Measurements from ENCODE around the gene ATRX.
"Not testable (repeated sequence)": the region's sequence is repeated elsewhere in the genome, so short reads cannot be mapped to it uniquely, and the experiment has no call there.

Gene ATRX

DNA sequence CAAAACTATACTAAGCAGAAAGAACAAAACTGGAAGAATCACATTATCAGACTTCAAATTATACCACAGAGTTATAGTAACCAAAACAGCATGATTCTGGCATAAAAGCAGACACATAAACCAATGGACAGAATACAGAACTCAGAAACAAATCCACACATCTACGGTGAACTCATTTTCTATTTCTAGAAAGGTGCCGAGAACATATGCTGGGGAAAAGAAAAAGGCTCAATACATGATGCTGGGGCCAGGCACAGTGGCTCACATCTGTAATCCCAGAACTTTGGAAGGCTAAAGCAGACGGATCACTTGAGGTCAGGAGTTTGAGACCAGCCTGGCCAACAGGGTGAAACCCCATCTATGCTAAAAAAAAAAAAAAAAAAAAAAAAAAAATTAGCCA lies 52.7 kb downstream of the ATRX start:
- Histone ChIP-seq H3K27ac (replicated peaks) (no peak overlapping the region), H3K27me3 (ENCODE audit: insufficient read depth, poor library complexity, severe bottlenecking) (no peaks in the 10 kb centered on the region), H3K4me3 (replicated peaks; ENCODE audit: insufficient read depth, low read length) (no peak overlapping the region)
- TF ChIP-seq, protein P1, sequence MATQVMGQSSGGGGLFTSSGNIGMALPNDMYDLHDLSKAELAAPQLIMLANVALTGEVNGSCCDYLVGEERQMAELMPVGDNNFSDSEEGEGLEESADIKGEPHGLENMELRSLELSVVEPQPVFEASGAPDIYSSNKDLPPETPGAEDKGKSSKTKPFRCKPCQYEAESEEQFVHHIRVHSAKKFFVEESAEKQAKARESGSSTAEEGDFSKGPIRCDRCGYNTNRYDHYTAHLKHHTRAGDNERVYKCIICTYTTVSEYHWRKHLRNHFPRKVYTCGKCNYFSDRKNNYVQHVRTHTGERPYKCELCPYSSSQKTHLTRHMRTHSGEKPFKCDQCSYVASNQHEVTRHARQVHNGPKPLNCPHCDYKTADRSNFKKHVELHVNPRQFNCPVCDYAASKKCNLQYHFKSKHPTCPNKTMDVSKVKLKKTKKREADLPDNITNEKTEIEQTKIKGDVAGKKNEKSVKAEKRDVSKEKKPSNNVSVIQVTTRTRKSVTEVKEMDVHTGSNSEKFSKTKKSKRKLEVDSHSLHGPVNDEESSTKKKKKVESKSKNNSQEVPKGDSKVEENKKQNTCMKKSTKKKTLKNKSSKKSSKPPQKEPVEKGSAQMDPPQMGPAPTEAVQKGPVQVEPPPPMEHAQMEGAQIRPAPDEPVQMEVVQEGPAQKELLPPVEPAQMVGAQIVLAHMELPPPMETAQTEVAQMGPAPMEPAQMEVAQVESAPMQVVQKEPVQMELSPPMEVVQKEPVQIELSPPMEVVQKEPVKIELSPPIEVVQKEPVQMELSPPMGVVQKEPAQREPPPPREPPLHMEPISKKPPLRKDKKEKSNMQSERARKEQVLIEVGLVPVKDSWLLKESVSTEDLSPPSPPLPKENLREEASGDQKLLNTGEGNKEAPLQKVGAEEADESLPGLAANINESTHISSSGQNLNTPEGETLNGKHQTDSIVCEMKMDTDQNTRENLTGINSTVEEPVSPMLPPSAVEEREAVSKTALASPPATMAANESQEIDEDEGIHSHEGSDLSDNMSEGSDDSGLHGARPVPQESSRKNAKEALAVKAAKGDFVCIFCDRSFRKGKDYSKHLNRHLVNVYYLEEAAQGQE (IDR thresholded peaks at IDR 0.05; ENCODE audit: insufficient replicate concordance, low read depth), result no peak
- TF ChIP-seq, protein P2, sequence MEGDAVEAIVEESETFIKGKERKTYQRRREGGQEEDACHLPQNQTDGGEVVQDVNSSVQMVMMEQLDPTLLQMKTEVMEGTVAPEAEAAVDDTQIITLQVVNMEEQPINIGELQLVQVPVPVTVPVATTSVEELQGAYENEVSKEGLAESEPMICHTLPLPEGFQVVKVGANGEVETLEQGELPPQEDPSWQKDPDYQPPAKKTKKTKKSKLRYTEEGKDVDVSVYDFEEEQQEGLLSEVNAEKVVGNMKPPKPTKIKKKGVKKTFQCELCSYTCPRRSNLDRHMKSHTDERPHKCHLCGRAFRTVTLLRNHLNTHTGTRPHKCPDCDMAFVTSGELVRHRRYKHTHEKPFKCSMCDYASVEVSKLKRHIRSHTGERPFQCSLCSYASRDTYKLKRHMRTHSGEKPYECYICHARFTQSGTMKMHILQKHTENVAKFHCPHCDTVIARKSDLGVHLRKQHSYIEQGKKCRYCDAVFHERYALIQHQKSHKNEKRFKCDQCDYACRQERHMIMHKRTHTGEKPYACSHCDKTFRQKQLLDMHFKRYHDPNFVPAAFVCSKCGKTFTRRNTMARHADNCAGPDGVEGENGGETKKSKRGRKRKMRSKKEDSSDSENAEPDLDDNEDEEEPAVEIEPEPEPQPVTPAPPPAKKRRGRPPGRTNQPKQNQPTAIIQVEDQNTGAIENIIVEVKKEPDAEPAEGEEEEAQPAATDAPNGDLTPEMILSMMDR (IDR thresholded peaks at IDR 0.05; ENCODE audit: insufficient read depth, low read length), result no peak
- TF ChIP-seq SPI1 (IDR thresholded peaks at IDR 0.05; ENCODE audit: borderline replicate concordance, low read depth), result no peak
- no peak for TF ChIP-seq POLR2AphosphoS5 (IDR thresholded peaks at IDR 0.05; ENCODE audit: low read depth)
- TF ChIP-seq GABPA (IDR thresholded peaks at IDR 0.05; ENCODE audit: low read depth), result no peak
- DNase-seq (ENCODE audit: low read depth in 1 of 2, low spot score in 1 of 2), result no peak

- TF ChIP-seq POLR2AphosphoS5 (IDR thresholded peaks at IDR 0.05; ENCODE audit: low read depth), result no peak
- no peak for TF ChIP-seq GABPA (IDR thresholded peaks at IDR 0.05; ENCODE audit: low read depth)
- no peak for TF ChIP-seq SPI1 (IDR thresholded peaks at IDR 0.05; ENCODE audit: borderline replicate concordance, low read depth)
- TF ChIP-seq, protein P1 (IDR thresholded peaks at IDR 0.05; ENCODE audit: insufficient replicate concordance, low read depth), result no peak
- TF ChIP-seq, protein P2 (IDR thresholded peaks at IDR 0.05; ENCODE audit: insufficient read depth, low read length), result no peak
- no peak overlapping the region for H3K4me3 ChIP-seq (replicated peaks; ENCODE audit: insufficient read depth, low read length)
Observed at GRCh38 chrX:77731821-77732419, 54.1 kb downstream of the ATRX start.

DNA sequence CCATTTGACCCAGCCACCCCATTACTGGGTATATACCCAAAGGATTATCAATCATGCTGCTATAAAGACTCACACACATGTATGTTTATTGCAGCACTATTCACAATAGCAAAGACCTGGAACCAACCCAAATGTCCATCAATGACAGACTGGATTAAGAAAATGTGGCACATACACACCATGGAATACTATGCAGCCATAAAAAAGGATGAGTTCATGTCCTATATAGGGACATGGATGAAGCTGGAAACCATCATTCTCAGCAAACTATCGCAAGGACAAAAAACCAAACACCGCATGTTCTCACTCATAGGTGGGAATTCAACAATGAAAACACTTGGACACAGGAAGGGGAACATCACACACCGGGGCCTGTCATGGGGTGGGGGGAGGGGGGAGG lies 59.9 kb downstream of the ATRX start:
- H3K27me3 ChIP-seq (ENCODE audit: insufficient read depth, poor library complexity, severe bottlenecking); DNase-seq (ENCODE audit: low read depth in 1 of 2, low spot score in 1 of 2); H3K27ac ChIP-seq (replicated peaks); H3K4me3 ChIP-seq (replicated peaks; ENCODE audit: insufficient read depth, low read length): not testable (repeated sequence)

More at GRCh38 chrX:77731821-77732419, 54.1 kb downstream of the ATRX start:
- no peak overlapping the region for H3K27ac ChIP-seq (replicated peaks)
- H3K27me3 ChIP-seq (ENCODE audit: insufficient read depth, poor library complexity, severe bottlenecking), result no peaks in the 10 kb centered on the region
- no peak for DNase-seq (ENCODE audit: low read depth in 1 of 2, low spot score in 1 of 2)

DNA sequence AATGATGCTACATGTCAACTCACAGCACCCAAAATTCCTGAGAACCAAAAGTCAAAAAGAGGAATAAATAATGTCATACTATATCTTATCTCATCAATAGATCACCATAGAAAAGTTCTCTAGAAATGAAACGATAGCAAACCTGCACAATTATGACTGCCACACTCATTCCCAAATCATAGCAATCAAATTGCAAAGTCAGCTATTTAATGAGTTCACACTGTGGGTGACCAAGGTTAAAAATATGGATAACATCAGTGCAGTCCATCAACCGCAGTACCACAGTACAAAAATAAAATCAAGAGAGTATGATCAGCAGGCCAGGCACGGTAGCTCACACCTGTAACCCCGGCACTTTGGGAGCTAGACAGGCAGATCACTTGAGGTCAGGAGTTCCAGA lies 62.3 kb downstream of the ATRX start:
- no peak overlapping the region for H3K4me3 ChIP-seq (replicated peaks; ENCODE audit: insufficient read depth, low read length)
- H3K27ac ChIP-seq (replicated peaks), result no peak overlapping the region
- DNase-seq (ENCODE audit: low read depth in 1 of 2, low spot score in 1 of 2), result no peak
- TF ChIP-seq POLR2AphosphoS5 (IDR thresholded peaks at IDR 0.05; ENCODE audit: low read depth) (no peak), SPI1 (IDR thresholded peaks at IDR 0.05; ENCODE audit: borderline replicate concordance, low read depth) (no peak), GABPA (IDR thresholded peaks at IDR 0.05; ENCODE audit: low read depth) (no peak)
- TF ChIP-seq, protein P1 (IDR thresholded peaks at IDR 0.05; ENCODE audit: insufficient replicate concordance, low read depth), result no peak
- TF ChIP-seq, protein P2 (IDR thresholded peaks at IDR 0.05; ENCODE audit: insufficient read depth, low read length), result no peak
- H3K27me3 ChIP-seq (ENCODE audit: insufficient read depth, poor library complexity, severe bottlenecking), result no peaks in the 10 kb centered on the region

Data from HL-60 (cell line).